GM12892 (cell line): Measurements from ENCODE around the gene EFCAB12.
A peak's percentile ranks its signal among the peaks of the same experiment; 100 is the strongest.
"Not testable (repeated sequence)": the region's sequence is repeated elsewhere in the genome, so short reads cannot be mapped to it uniquely, and the experiment has no call there.

Experiments
- DNase-seq: peaks from one replicate; pipeline ENCODE4 v3.0.0; 2011; ENCODE audit not compliant: insufficient read length
- FAIRE-seq: peaks from 2 replicates; lab custom pipeline; 2011; peaks lifted over from hg19 to GRCh38; lab: Jason Lieb, UNC
- POLR2A ChIP-seq: IDR thresholded peaks from 2 replicates; pipeline ENCODE4 v1.6.1; 2011; ENCODE audit warnings: low read depth, low read length, control low read depth
- POLR2AphosphoS5 ChIP-seq: IDR thresholded peaks from 2 replicates; pipeline ENCODE4 v1.6.1; 2011; ENCODE audit warnings: low read depth, low read length, control low read depth
- TAF1 ChIP-seq: IDR thresholded peaks from 2 replicates; pipeline ENCODE4 v1.6.1; 2011; ENCODE audit warnings: low read depth, mild to moderate bottlenecking, control low read depth, low read length, borderline replicate concordance

EFCAB12 gene

GRCh38 chr3:129415830-129416229 is 12.6 kb downstream of the EFCAB12 start:
- no peak for DNase-seq
- TF ChIP-seq TAF1 (no peak), POLR2AphosphoS5 (no peak), POLR2A (no peak)
- FAIRE-seq, result no peak

GRCh38 chr3:129415378-129415777 is 13.1 kb downstream of the EFCAB12 start:
- DNase-seq (no peak), FAIRE-seq (no peak)
- no peak for TF ChIP-seq TAF1
- no peak for TF ChIP-seq POLR2AphosphoS5
- TF ChIP-seq POLR2A, result no peak

- no peak for DNase-seq
- no peak for TF ChIP-seq TAF1
- TF ChIP-seq POLR2AphosphoS5, result no peak
- no peak for TF ChIP-seq POLR2A
- FAIRE-seq, result peak; percentile 86
Observed at GRCh38 chr3:129413687-129414506, 14.5 kb downstream of the EFCAB12 start.

- DNase-seq, FAIRE-seq: not testable (repeated sequence)
Observed at GRCh38 chr3:129413238-129413637, 15.2 kb downstream of the EFCAB12 start.

- TF ChIP-seq POLR2A, result no peak
- FAIRE-seq, result no peak
- DNase-seq, result no peak
Observed at GRCh38 chr3:129412542-129413198, 15.8 kb downstream of the EFCAB12 start.

- DNase-seq, result no peak
- TF ChIP-seq POLR2A (no peak), POLR2AphosphoS5 (no peak), TAF1 (no peak)
- no peak for FAIRE-seq
Observed at GRCh38 chr3:129410971-129411370, 17.5 kb downstream of the EFCAB12 start.

GRCh38 chr3:129409541-129409940 is 18.9 kb downstream of the EFCAB12 start:
- no peak for TF ChIP-seq POLR2AphosphoS5
- no peak for TF ChIP-seq TAF1
- no peak for TF ChIP-seq POLR2A
- DNase-seq, result no peak
- FAIRE-seq, result no peak

GRCh38 chr3:129404610-129405009 is 23.8 kb downstream of the EFCAB12 start:
- DNase-seq (no peak), FAIRE-seq (peak; percentile 85)
- TF ChIP-seq POLR2AphosphoS5 (no peak), TAF1 (no peak), POLR2A (no peak)

GRCh38 chr3:129404130-129404529 is 24.3 kb downstream of the EFCAB12 start:
- FAIRE-seq (no peak), DNase-seq (no peak)
- no peak for TF ChIP-seq TAF1

GRCh38 chr3:129403450-129403849 is 25.0 kb downstream of the EFCAB12 start:
- no peak for DNase-seq
- no peak for FAIRE-seq
- TF ChIP-seq POLR2AphosphoS5 (no peak), TAF1 (no peak), POLR2A (no peak)

- TF ChIP-seq POLR2A, result no peak
- TF ChIP-seq TAF1, result no peak
- TF ChIP-seq POLR2AphosphoS5, result no peak
- FAIRE-seq, result no peak
- DNase-seq, result no peak
Observed at GRCh38 chr3:129402616-129403015, 25.8 kb downstream of the EFCAB12 start.

GRCh38 chr3:129402210-129402609 is 26.2 kb downstream of the EFCAB12 start:
- no peak for DNase-seq
- FAIRE-seq, result no peak

More at GRCh38 chr3:129402210-129402609, 26.2 kb downstream of the EFCAB12 start:
- TF ChIP-seq POLR2AphosphoS5, result no peak
- no peak for TF ChIP-seq POLR2A
- TF ChIP-seq TAF1, result no peak
